ENCODE data around the gene C5.

DNA sequence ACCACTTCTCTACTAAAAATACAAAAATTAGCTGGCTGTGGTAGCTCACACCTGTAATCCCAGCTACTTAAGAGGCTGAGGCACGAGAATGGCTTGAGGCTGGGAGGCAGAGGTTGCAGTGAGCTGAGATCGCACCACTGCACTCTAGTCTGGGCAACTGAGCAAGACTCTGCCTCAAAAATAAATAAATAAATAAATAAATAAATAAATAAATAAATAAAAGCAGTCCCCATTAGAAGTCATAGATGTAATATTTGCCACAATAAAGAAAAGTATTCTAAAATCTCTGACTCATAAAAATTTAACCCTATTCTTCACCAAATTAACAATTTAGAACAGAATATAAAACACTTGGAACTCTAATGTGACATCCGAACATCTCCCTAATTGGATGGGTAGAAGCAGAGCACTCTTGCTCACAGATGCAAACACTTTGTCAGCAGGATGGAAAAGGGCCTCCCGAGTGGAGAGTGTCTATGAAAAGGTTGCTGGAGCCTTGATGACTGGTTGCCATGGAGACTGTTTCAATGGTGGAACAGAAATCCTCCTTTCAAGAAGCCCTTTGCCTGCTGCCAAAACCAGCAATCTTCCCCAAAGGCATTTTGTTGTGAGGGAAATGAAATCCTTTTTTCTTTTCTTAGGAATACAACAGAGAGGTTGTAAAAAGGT is 84.6 kb downstream of the C5 start:
- TF ChIP-seq, protein P1, sequence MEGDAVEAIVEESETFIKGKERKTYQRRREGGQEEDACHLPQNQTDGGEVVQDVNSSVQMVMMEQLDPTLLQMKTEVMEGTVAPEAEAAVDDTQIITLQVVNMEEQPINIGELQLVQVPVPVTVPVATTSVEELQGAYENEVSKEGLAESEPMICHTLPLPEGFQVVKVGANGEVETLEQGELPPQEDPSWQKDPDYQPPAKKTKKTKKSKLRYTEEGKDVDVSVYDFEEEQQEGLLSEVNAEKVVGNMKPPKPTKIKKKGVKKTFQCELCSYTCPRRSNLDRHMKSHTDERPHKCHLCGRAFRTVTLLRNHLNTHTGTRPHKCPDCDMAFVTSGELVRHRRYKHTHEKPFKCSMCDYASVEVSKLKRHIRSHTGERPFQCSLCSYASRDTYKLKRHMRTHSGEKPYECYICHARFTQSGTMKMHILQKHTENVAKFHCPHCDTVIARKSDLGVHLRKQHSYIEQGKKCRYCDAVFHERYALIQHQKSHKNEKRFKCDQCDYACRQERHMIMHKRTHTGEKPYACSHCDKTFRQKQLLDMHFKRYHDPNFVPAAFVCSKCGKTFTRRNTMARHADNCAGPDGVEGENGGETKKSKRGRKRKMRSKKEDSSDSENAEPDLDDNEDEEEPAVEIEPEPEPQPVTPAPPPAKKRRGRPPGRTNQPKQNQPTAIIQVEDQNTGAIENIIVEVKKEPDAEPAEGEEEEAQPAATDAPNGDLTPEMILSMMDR (IDR thresholded peaks at IDR 0.05) = no peak
- no peak for TF ChIP-seq POLR2A (IDR thresholded peaks at IDR 0.05)

Measured in adrenal gland (tissue), 5 donors.